NCI-H2171 (cell line): ENCODE results near the gene CACNB2.

ENCODE experiments used
- DNase-seq: peaks from one replicate; lab custom pipeline; 2025; lab: John Stamatoyannopoulos, UW

Gene CACNB2

GRCh38 chr10:18140149-18140956 is at the start of gene CACNB2:
Gene CACNB2, plus strand, starts transcription at chr10:18140424.
- peak; percentile 28 for DNase-seq

GRCh38 chr10:18094332-18094731 is 45.9 kb upstream of the CACNB2 start:
- no peak for DNase-seq

GRCh38 chr10:18094793-18095192 is 45.4 kb upstream of the CACNB2 start:
- DNase-seq: no peak

- no peak for DNase-seq
Measured at GRCh38 chr10:18097524-18097923, 42.7 kb upstream of the CACNB2 start.

- DNase-seq: no peak
Measured at GRCh38 chr10:18098201-18098600, 42.0 kb upstream of the CACNB2 start.

GRCh38 chr10:18099415-18099814 is 40.8 kb upstream of the CACNB2 start:
- DNase-seq: no peak

GRCh38 chr10:18100669-18101068 is 39.6 kb upstream of the CACNB2 start:
- no peak for DNase-seq

- DNase-seq: no peak
Measured at GRCh38 chr10:18102404-18102803, 37.8 kb upstream of the CACNB2 start.

- DNase-seq: no peak
Measured at GRCh38 chr10:18104223-18104872, 35.9 kb upstream of the CACNB2 start.

- DNase-seq: no peak
Measured at GRCh38 chr10:18109341-18109870, 30.8 kb upstream of the CACNB2 start.

- DNase-seq: no peak
Measured at GRCh38 chr10:18113881-18114280, 26.3 kb upstream of the CACNB2 start.

GRCh38 chr10:18117276-18117675 is 22.9 kb upstream of the CACNB2 start:
- DNase-seq: no peak

GRCh38 chr10:18122753-18123152 is 17.5 kb upstream of the CACNB2 start:
- DNase-seq: no peak

- no peak for DNase-seq
Measured at GRCh38 chr10:18133046-18133445, 7.2 kb upstream of the CACNB2 start.

- no peak for DNase-seq
Measured at GRCh38 chr10:18134509-18134908, 5.7 kb upstream of the CACNB2 start.

GRCh38 chr10:18134921-18135320 is 5.3 kb upstream of the CACNB2 start:
- no peak for DNase-seq

- no peak for DNase-seq
Measured at GRCh38 chr10:18136073-18136791, 4.0 kb upstream of the CACNB2 start.

GRCh38 chr10:18137111-18137510 is 3.1 kb upstream of the CACNB2 start:
- DNase-seq: no peak

- DNase-seq: peak; percentile 28
Measured at GRCh38 chr10:18140957-18141845, 977 bp downstream of the CACNB2 start.

GRCh38 chr10:18142151-18142550 is 1.9 kb downstream of the CACNB2 start:
- no peak for DNase-seq

GRCh38 chr10:18144396-18144795 is 4.2 kb downstream of the CACNB2 start:
- DNase-seq: no peak

GRCh38 chr10:18144928-18145327 is 4.7 kb downstream of the CACNB2 start:
- peak; percentile 75 for DNase-seq
